22Rv1 (cell line): ENCODE data around the gene HUS1.

ENCODE experiments used
- ZFX ChIP-seq: fragments of 450-650 bp; IDR thresholded peaks from 2 replicates; pipeline ENCODE4 v1.6.1; 2017; ENCODE audit warnings: antibody characterized with exemption, borderline replicate concordance
- TF ChIP-seq, protein P1 (sequence below): fragments of 450-650 bp; IDR thresholded peaks from 2 replicates; pipeline ENCODE4 v1.5.1; 2017; ENCODE audit warnings: mild to moderate bottlenecking

DNA sequence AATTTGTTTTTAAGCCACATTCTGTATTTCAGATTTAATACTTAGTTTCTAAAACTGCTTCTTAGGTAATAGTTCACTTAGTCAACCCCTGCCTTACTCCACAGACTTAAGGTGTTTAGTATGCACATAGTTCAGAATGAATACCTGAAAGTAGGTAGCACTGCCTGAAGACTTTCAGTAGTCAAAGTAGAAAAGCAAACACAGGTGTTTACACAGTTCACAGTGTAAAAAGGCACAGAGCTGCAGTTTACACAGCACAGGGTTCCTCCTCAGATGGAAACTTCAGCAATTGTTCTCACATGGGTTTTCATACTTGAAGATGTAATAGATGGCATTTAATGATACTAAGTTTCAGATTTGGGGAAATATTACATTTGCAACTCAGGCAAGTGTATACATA lies 28.0 kb downstream of the HUS1 start:
- TF ChIP-seq, protein P1, sequence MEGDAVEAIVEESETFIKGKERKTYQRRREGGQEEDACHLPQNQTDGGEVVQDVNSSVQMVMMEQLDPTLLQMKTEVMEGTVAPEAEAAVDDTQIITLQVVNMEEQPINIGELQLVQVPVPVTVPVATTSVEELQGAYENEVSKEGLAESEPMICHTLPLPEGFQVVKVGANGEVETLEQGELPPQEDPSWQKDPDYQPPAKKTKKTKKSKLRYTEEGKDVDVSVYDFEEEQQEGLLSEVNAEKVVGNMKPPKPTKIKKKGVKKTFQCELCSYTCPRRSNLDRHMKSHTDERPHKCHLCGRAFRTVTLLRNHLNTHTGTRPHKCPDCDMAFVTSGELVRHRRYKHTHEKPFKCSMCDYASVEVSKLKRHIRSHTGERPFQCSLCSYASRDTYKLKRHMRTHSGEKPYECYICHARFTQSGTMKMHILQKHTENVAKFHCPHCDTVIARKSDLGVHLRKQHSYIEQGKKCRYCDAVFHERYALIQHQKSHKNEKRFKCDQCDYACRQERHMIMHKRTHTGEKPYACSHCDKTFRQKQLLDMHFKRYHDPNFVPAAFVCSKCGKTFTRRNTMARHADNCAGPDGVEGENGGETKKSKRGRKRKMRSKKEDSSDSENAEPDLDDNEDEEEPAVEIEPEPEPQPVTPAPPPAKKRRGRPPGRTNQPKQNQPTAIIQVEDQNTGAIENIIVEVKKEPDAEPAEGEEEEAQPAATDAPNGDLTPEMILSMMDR, result no peak
- no peak for TF ChIP-seq ZFX
